HL-60 (cell line): ENCODE data around the gene PLCB1.

ENCODE experiments used
- DNase-seq, 2 experiments: peaks; one replicate each; pipeline ENCODE4 v3.0.0-alpha.2; 2010 to 2020; ENCODE audit warnings: low read depth in 1 of 2, low spot score in 1 of 2
- H3K27ac ChIP-seq: fragments of 250-450 bp; sonication (Bioruptor Pico); replicated peaks from 2 replicates; pipeline ENCODE4 v1.5.1; 2020; ENCODE audit warnings: mild to moderate bottlenecking, moderate library complexity
- H3K27me3 ChIP-seq: fragments of 250-450 bp; sonication (Bioruptor Pico); 2 replicates; pipeline ENCODE4 v1.5.1; 2021; ENCODE audit warnings: mild to moderate bottlenecking, moderate library complexity; ENCODE audit not compliant: insufficient read depth, poor library complexity, severe bottlenecking
- H3K4me3 ChIP-seq: replicated peaks from 2 replicates; pipeline ENCODE4 v1.5.1; 2011; ENCODE audit warnings: mild to moderate bottlenecking, control low read depth, low read length; ENCODE audit not compliant: insufficient read depth
- CTCF ChIP-seq: IDR thresholded peaks from one replicate; pipeline ENCODE4 v1.5.1; 2011; ENCODE audit warnings: low read length, control low read depth, inconsistent platforms; ENCODE audit not compliant: insufficient read depth
- GABPA ChIP-seq: IDR thresholded peaks from 2 replicates; pipeline ENCODE4 v1.6.1; 2012; ENCODE audit warnings: low read depth
- POLR2AphosphoS5 ChIP-seq: IDR thresholded peaks from 2 replicates; pipeline ENCODE4 v1.6.1; 2012; ENCODE audit warnings: low read depth
- REST ChIP-seq: IDR thresholded peaks from 2 replicates; pipeline ENCODE4 v1.6.1; 2012; ENCODE audit warnings: low read depth; ENCODE audit not compliant: insufficient replicate concordance
- SPI1 ChIP-seq: IDR thresholded peaks from 2 replicates; pipeline ENCODE4 v1.6.1; 2012; ENCODE audit warnings: low read depth, mild to moderate bottlenecking, borderline replicate concordance

Gene PLCB1

GRCh38 chr20:8786383-8786782 lies 654.3 kb downstream of the PLCB1 start:
- H3K27ac ChIP-seq: no peak overlapping the region
- no peaks in the 10 kb centered on the region for H3K27me3 ChIP-seq
- no peak for DNase-seq
- no peak for TF ChIP-seq POLR2AphosphoS5
- TF ChIP-seq GABPA: no peak
- no peak for TF ChIP-seq CTCF
- H3K4me3 ChIP-seq: no peak overlapping the region

- TF ChIP-seq SPI1 (no peak), CTCF (no peak), POLR2AphosphoS5 (no peak), GABPA (no peak), REST (no peak)
- Histone ChIP-seq H3K27me3 (no peaks in the 10 kb centered on the region), H3K4me3 (no peak overlapping the region), H3K27ac (no peak overlapping the region)
- DNase-seq: no peak
Measured at GRCh38 chr20:8787090-8787489, 655.0 kb downstream of the PLCB1 start.

- no peak overlapping the region for H3K4me3 ChIP-seq
- TF ChIP-seq REST (no peak), SPI1 (no peak), POLR2AphosphoS5 (no peak), GABPA (no peak)
- no peak overlapping the region for H3K27ac ChIP-seq
- DNase-seq: no peak
- no peaks in the 10 kb centered on the region for H3K27me3 ChIP-seq
Measured at GRCh38 chr20:8788275-8788674, 656.2 kb downstream of the PLCB1 start.

GRCh38 chr20:8788831-8789230 lies 656.8 kb downstream of the PLCB1 start:
- no peaks in the 10 kb centered on the region for H3K27me3 ChIP-seq
- TF ChIP-seq SPI1 (no peak), GABPA (no peak), REST (no peak), POLR2AphosphoS5 (no peak), CTCF (no peak)
- H3K4me3 ChIP-seq: no peak overlapping the region
- no peak for DNase-seq
- H3K27ac ChIP-seq: no peak overlapping the region
